GM15510 (cell line): ENCODE data around the gene GGPS1.

Experiments
- POLR2A ChIP-seq: IDR thresholded peaks from 3 replicates; pipeline ENCODE4 v1.6.1; 2011; ENCODE audit warnings: borderline replicate concordance; ENCODE audit not compliant: insufficient read length; ENCODE audit errors: extremely low read depth

GGPS1 gene

GRCh38 chr1:235324296-235324695 is 4.1 kb upstream of the GGPS1 start:
- TF ChIP-seq POLR2A = no peak

- TF ChIP-seq POLR2A = no peak
Observed at GRCh38 chr1:235325139-235325538, 3.2 kb upstream of the GGPS1 start.

GRCh38 chr1:235325854-235326253 is 2.5 kb upstream of the GGPS1 start:
- TF ChIP-seq POLR2A = no peak

DNA sequence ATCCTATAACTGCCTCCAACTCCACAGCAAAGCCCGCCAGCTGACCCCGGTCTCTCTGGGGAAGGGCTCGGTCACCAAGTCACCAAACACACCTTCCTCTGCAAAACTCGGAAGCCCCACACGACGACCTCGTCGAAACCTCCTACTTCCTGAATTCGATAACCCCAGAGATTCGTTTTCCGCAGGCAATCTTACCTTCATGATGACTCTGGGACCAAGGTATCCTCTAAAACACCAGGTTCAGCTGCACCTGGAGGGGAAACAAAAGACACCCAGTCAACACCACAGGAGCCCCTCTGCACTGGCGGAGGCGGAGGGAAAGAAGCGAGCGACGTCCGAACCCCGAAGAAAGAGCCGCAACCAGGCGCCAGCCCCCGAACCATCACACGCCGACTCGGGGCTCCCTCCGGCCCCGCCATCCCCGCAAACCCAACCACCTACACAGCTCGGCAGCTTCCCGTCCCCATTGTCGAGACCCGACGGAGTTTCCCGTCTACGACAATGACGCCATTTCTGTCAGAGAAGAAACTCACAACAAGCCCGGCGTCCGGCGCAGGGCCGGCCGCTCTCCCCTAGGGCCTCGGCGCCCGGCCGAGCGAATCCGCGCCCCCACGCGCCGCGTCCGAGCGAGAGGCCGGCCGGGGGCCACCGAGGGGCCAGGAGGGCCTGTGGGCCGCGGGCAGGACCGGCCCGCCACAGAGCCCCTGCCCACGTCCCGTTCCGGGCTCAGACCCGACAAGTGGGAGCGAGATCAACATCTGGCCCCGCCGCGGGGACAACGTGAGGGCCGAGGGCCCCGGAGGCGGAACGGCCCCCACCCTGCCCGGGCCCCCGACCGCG is 1.4 kb upstream of the GGPS1 start:
- no peak for TF ChIP-seq POLR2A

- peak; percentile 52 for TF ChIP-seq POLR2A
Observed at GRCh38 chr1:235327559-235328270, 655 bp upstream of the GGPS1 start, which contains the start of gene ARID4B. Gene ARID4B, minus strand, starts transcription at chr1:235328179. Its CDS starts 1,260 bp downstream, at chr1:235326919.

GRCh38 chr1:235329139-235329902 is 951 bp downstream of the GGPS1 start:
- TF ChIP-seq POLR2A = no peak

DNA sequence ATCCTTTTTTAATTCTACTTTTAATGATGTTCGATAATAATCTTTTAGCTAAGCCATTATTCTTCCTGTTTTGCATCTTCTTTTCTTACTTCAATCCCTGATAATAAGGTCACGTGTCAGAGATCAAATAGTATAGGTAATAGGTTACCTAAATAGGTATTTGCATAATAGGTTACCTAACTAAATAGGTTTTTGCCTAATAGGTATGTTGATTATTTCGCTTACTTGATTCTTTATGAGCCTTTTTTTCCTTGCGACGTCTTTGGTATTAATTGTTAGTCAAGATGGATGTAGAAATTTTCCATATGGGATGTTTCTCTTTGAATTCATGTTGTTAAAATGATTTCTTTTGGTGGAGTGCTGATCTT is 2.5 kb downstream of the GGPS1 start:
- TF ChIP-seq POLR2A = no peak

DNA sequence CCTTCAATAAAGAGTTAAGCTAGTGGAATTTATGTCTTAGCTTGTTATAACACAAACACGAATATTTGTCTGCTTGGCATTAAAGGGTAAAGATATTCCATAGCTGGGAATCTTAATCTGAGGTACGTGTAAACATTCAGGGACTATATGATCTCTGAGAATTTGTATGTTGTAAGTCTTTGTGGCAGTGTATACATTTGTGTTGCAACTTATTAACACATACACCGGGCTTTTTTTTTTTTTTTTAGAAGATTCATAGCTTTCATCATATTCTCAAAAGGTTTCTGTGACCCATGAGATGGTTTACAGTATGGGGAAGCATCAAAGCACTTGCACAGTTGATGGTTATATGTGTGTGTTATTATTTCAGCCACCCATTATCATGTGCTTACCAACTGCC is 3.0 kb downstream of the GGPS1 start:
- TF ChIP-seq POLR2A = no peak

- TF ChIP-seq POLR2A = no peak
Observed at GRCh38 chr1:235336903-235337302, 8.5 kb downstream of the GGPS1 start.

DNA sequence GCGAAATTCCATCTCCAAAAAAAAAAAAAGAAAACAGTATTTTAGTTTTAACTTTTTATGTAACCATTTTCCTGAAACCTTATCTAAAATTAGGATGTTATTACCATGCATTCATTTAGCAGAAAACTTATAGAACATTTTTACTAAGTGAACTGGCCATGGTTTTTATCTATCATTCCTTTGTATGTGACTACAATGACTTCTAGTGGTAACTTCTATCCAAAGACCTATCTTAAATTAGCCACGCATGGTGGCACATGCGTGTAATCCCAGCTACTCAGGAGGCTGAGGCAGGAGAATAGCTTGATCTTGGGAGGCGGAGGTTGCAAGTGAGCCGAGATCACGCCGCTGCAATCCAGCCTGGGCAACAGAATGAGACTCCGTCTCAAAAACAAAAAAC is 11.4 kb downstream of the GGPS1 start:
- no peak for TF ChIP-seq POLR2A

GRCh38 chr1:235341334-235341733 is 13.0 kb downstream of the GGPS1 start:
- no peak for TF ChIP-seq POLR2A

DNA sequence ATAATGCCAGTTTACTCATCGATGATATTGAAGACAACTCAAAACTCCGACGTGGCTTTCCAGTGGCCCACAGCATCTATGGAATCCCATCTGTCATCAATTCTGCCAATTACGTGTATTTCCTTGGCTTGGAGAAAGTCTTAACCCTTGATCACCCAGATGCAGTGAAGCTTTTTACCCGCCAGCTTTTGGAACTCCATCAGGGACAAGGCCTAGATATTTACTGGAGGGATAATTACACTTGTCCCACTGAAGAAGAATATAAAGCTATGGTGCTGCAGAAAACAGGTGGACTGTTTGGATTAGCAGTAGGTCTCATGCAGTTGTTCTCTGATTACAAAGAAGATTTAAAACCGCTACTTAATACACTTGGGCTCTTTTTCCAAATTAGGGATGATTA is 13.7 kb downstream of the GGPS1 start:
- no peak for TF ChIP-seq POLR2A

GRCh38 chr1:235342471-235342870 is 14.1 kb downstream of the GGPS1 start:
- no peak for TF ChIP-seq POLR2A

DNA sequence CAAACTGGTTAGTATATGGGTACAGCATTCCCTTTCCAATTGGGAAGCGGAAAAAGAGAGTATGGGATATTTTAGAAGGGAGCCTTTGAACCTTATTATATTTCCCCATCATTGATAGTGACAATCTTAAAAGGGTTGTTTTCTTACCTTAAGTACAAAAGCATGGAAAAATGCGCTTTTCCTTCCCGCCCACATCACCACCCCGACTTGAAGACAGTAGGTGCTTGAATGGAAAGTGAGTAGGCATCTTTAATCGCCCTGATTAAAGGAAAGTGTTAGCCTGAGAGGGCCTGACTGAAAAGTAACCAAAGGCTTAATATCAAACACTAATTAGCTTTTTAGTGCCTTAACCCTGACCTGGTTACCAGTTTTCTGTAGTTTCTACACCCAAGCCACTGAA is 15.4 kb downstream of the GGPS1 start:
- TF ChIP-seq POLR2A = no peak

DNA sequence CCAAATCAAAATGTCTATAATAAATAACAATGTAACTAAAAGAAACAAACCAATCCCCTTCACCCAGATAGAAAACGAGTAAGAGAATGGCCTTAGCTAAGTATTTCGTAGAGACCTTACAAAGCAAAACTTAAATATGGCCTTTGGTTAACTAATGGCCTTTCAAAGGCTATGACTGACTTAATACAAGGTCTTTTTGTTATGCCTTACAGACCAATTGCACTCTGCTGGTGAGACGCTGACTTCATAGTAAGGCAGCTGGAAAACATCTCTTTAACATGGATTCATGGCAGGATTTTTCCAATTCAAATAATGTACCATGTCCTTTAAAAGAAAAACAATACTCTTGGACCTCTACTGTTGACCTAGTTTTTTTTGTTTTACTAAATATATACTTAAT is 23.1 kb downstream of the GGPS1 start:
- TF ChIP-seq POLR2A = no peak

- no peak for TF ChIP-seq POLR2A
Observed at GRCh38 chr1:235351898-235352297, 23.5 kb downstream of the GGPS1 start.
